ENCODE data around the gene C4B. TPM values are rescaled to one million over a fixed set of nuclear protein-coding genes. Genes with fewer than 3 reads are reported as not detected.

Gene C4B
- total and polyA plus RNA-seq, 2 experiments from 2014 or later = 0.57 TPM; not detected in 1

DNA sequence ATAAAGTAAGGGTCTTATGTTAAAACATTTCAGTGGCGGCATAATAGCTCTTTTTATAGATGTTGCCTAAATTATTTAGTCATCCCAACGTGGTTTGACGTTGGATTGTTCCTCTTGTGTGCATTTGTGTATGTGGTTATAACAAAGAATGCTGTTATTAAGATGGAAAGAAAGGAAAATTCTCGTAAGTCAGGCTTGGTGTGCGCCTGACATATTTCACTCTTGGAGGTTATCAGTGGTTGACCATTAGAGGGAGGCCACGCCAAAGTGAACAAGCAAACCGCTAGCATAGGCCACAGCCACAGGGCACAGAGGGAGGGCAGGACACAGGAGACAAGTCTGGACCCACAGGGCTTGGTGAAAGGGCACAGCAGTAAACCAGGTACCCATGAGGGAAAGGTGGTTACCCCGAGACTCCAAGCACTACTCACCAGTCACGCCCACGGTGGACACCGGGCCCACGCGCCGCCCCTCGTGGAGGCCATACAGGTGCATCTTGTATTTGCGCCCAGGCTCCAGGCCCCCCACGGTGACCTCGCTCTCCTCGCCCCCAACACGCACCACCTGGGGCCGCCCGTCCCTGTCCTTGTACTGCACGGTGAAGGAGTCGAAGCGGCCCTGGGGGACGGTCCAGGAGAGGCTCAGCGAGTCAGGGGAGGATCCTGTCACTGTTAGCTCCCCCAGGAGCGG, 46.5 kb downstream of the C4B start:
- no peak overlapping the region for H2AFZ ChIP-seq
- H3K27ac ChIP-seq (ENCODE audit: low read depth) = no peak overlapping the region
- no peak overlapping the region for H3K4me2 ChIP-seq
- H3K9me2 ChIP-seq (ENCODE audit: insufficient read depth) = no peaks in the 10 kb centered on the region
- no peaks in the 10 kb centered on the region for H3F3A ChIP-seq (replicated peaks; ENCODE audit: low read depth)
- no peaks in the 10 kb centered on the region for H3K27me3 ChIP-seq (ENCODE audit: insufficient read depth)
- TF ChIP-seq, protein P1, sequence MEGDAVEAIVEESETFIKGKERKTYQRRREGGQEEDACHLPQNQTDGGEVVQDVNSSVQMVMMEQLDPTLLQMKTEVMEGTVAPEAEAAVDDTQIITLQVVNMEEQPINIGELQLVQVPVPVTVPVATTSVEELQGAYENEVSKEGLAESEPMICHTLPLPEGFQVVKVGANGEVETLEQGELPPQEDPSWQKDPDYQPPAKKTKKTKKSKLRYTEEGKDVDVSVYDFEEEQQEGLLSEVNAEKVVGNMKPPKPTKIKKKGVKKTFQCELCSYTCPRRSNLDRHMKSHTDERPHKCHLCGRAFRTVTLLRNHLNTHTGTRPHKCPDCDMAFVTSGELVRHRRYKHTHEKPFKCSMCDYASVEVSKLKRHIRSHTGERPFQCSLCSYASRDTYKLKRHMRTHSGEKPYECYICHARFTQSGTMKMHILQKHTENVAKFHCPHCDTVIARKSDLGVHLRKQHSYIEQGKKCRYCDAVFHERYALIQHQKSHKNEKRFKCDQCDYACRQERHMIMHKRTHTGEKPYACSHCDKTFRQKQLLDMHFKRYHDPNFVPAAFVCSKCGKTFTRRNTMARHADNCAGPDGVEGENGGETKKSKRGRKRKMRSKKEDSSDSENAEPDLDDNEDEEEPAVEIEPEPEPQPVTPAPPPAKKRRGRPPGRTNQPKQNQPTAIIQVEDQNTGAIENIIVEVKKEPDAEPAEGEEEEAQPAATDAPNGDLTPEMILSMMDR (conservative IDR thresholded peaks at IDR 0.05; ENCODE audit: low read depth in 2 of 2) = peak in 1 of 2 experiments; percentile 15; a peak in 1 of 4 replicates
- TF ChIP-seq, protein P2, sequence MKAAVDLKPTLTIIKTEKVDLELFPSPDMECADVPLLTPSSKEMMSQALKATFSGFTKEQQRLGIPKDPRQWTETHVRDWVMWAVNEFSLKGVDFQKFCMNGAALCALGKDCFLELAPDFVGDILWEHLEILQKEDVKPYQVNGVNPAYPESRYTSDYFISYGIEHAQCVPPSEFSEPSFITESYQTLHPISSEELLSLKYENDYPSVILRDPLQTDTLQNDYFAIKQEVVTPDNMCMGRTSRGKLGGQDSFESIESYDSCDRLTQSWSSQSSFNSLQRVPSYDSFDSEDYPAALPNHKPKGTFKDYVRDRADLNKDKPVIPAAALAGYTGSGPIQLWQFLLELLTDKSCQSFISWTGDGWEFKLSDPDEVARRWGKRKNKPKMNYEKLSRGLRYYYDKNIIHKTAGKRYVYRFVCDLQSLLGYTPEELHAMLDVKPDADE (IDR thresholded peaks at IDR 0.05) = no peak
- Mint-ChIP-seq H3K36me3 (ENCODE audit: low read depth) (no peaks in the 10 kb centered on the region; the same call in 2 of the 3 replicates), H3K9me3 (no peaks in the 10 kb centered on the region), H3K27me3 (ENCODE audit: insufficient read depth, low read depth, poor library complexity) (peaks cover 7% of the 10 kb centered on the region), H3K4me1 (peaks cover 7% of the 10 kb centered on the region; the same call in 2 of the 3 replicates), H3K4me3 (no peak overlapping the region), H3K27ac (no peak overlapping the region)
- no peaks in the 10 kb centered on the region for H3K79me2 ChIP-seq (replicated peaks; ENCODE audit: insufficient read depth)
- DNase-seq (ENCODE audit: low spot score) = no peak
- no peaks in the 10 kb centered on the region for H3K36me3 ChIP-seq (ENCODE audit: insufficient read depth)
- no peaks in the 10 kb centered on the region for H4K20me1 ChIP-seq (replicated peaks; ENCODE audit: insufficient read depth)
- no peaks in the 10 kb centered on the region for H3K4me1 ChIP-seq (ENCODE audit: insufficient read depth)
- ATAC-seq = no peak
- no peak overlapping the region for H3K4me3 ChIP-seq

- H3K27ac Mint-ChIP-seq = no peak overlapping the region
- no peak overlapping the region for H2AFZ ChIP-seq
- no peaks in the 10 kb centered on the region for H3F3A ChIP-seq (replicated peaks; ENCODE audit: low read depth)
- peaks cover 2% of the 10 kb centered on the region for H3K27me3 Mint-ChIP-seq (ENCODE audit: insufficient read depth, low read depth, poor library complexity)
- no peaks in the 10 kb centered on the region for H3K9me2 ChIP-seq (ENCODE audit: insufficient read depth)
- DNase-seq (ENCODE audit: low spot score) (no peak), ATAC-seq (no peak)
- H3K79me2 ChIP-seq (replicated peaks; ENCODE audit: insufficient read depth) = no peaks in the 10 kb centered on the region
- no peak overlapping the region for H3K27ac ChIP-seq (ENCODE audit: low read depth)
- no peaks in the 10 kb centered on the region for H3K9me3 Mint-ChIP-seq
- no peaks in the 10 kb centered on the region for H3K27me3 ChIP-seq (ENCODE audit: insufficient read depth)
- no peak overlapping the region for H3K4me3 ChIP-seq
- H3K4me2 ChIP-seq = no peak overlapping the region
- no peak overlapping the region for H3K4me3 Mint-ChIP-seq
- no peaks in the 10 kb centered on the region for H4K20me1 ChIP-seq (replicated peaks; ENCODE audit: insufficient read depth)
- peaks cover 2% of the 10 kb centered on the region for H3K4me1 Mint-ChIP-seq
- H3K4me1 ChIP-seq (ENCODE audit: insufficient read depth) = no peaks in the 10 kb centered on the region
- no peaks in the 10 kb centered on the region for H3K36me3 ChIP-seq (ENCODE audit: insufficient read depth)
- no peaks in the 10 kb centered on the region; the same call in 2 of the 3 replicates for H3K36me3 Mint-ChIP-seq (ENCODE audit: low read depth)
- no peak for TF ChIP-seq EZH2phosphoT487 (IDR thresholded peaks at IDR 0.05; ENCODE audit: unreplicated experiment)
- TF ChIP-seq, protein P3, sequence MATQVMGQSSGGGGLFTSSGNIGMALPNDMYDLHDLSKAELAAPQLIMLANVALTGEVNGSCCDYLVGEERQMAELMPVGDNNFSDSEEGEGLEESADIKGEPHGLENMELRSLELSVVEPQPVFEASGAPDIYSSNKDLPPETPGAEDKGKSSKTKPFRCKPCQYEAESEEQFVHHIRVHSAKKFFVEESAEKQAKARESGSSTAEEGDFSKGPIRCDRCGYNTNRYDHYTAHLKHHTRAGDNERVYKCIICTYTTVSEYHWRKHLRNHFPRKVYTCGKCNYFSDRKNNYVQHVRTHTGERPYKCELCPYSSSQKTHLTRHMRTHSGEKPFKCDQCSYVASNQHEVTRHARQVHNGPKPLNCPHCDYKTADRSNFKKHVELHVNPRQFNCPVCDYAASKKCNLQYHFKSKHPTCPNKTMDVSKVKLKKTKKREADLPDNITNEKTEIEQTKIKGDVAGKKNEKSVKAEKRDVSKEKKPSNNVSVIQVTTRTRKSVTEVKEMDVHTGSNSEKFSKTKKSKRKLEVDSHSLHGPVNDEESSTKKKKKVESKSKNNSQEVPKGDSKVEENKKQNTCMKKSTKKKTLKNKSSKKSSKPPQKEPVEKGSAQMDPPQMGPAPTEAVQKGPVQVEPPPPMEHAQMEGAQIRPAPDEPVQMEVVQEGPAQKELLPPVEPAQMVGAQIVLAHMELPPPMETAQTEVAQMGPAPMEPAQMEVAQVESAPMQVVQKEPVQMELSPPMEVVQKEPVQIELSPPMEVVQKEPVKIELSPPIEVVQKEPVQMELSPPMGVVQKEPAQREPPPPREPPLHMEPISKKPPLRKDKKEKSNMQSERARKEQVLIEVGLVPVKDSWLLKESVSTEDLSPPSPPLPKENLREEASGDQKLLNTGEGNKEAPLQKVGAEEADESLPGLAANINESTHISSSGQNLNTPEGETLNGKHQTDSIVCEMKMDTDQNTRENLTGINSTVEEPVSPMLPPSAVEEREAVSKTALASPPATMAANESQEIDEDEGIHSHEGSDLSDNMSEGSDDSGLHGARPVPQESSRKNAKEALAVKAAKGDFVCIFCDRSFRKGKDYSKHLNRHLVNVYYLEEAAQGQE (IDR thresholded peaks at IDR 0.05; ENCODE audit: unreplicated experiment) = no peak
- no peak for TF ChIP-seq POLR2AphosphoS5 (IDR thresholded peaks at IDR 0.05; ENCODE audit: low read depth)
- no peak for TF ChIP-seq STAT1 (IDR thresholded peaks at IDR 0.05; ENCODE audit: unreplicated experiment)
- no peak for TF ChIP-seq ZNF331 (CRISPR knock-in tag; IDR thresholded peaks at IDR 0.05; ENCODE audit: low read depth)
- TF ChIP-seq, protein P1 (conservative IDR thresholded peaks at IDR 0.05; ENCODE audit: low read depth in 2 of 2) = no peak
- TF ChIP-seq CREB1 (CRISPR knock-in tag; IDR thresholded peaks at IDR 0.05; ENCODE audit: low read depth) = no peak
- no peak for TF ChIP-seq EZH2 (IDR thresholded peaks at IDR 0.05; ENCODE audit: low read depth, unreplicated experiment)
Observed at GRCh38 chr6:32064706-32065105, 50.1 kb downstream of the C4B start.

Measured in GM23338 (cell line).